ENCODE data around the gene COL4A5.

Gene COL4A5

GRCh38 chrX:108412783-108413182 is 26.9 kb upstream of the COL4A5 start:
- DNase-seq (ENCODE audit: insufficient read length, low spot score) (no peak), FAIRE-seq (no peak)
- TF ChIP-seq CTCF (IDR thresholded peaks at IDR 0.05; ENCODE audit: insufficient read depth, missing control alignments): no peak

DNA sequence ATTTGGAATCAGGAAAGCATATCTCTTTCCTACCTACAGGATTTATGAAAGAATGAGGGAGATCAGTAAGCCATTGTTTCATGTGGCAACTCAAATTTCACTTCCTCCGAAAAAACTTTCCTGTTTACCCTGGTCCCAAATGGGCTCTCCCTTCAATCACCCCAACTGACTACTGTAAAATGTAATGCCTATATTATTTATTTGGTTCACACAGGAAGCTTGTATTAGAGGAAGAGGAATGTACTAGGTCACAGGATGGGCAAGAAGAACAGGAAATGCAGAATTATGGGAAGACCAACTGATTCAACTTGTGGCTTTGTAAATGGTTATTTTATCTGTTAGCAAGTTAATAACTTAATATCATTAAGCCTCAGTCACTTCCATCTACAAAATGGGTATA is 24.5 kb upstream of the COL4A5 start:
- TF ChIP-seq CTCF (IDR thresholded peaks at IDR 0.05; ENCODE audit: insufficient read depth, missing control alignments): no peak
- FAIRE-seq: no peak

GRCh38 chrX:108415891-108416290 is 23.7 kb upstream of the COL4A5 start:
- FAIRE-seq (no peak), DNase-seq (ENCODE audit: insufficient read length, low spot score) (no peak)
- no peak for TF ChIP-seq CTCF (IDR thresholded peaks at IDR 0.05; ENCODE audit: insufficient read depth, missing control alignments)

More for the DNA sequence above, 24.5 kb upstream of the COL4A5 start:
- no peak for DNase-seq (ENCODE audit: insufficient read length, low spot score)

GRCh38 chrX:108417257-108417656 is 22.4 kb upstream of the COL4A5 start:
- DNase-seq (ENCODE audit: insufficient read length, low spot score) (no peak), FAIRE-seq (no peak)
- no peak for TF ChIP-seq CTCF (IDR thresholded peaks at IDR 0.05; ENCODE audit: insufficient read depth, missing control alignments)

DNA sequence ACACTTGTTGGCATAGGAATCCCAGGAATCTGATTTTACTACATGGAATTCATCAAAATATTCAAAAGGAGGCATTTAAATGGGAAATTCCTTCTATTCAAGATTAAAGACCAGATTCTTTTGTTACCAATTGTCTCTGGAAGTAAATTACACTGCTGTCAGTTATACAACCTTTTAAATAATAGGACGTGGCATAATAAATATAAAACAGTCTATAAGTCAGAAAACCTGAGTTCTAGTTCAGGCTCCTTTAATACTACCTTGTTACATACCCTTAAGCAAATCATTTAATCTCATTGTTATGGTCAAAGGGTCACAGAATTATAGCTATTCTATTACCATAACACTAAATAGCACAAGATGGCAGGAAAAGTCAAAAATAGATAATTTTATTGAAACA is 20.2 kb upstream of the COL4A5 start:
- DNase-seq (ENCODE audit: insufficient read length, low spot score) (no peak), FAIRE-seq (no peak)
- TF ChIP-seq CTCF (IDR thresholded peaks at IDR 0.05; ENCODE audit: insufficient read depth, missing control alignments): no peak

DNA sequence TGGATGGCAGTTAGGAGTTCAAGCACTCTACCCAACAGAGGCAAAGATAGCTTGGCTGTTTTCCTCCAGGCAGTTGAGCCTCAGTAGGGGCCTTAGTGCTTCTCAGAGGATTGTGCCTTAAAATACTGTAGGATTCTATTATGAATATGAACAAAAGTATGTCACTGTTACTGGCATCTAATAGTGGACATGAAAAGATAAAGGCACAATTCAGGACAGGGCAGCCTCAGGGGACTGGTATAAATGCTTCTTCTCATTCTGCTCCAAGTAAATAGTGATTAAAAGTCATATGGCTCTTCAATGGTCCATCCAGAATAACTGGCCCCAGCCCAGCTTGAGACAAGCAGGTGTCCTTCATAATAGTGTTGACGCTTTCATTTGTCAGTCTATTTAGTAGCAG is 19.2 kb upstream of the COL4A5 start:
- no peak for TF ChIP-seq CTCF (IDR thresholded peaks at IDR 0.05; ENCODE audit: insufficient read depth, missing control alignments)
- DNase-seq (ENCODE audit: insufficient read length, low spot score): no peak
- no peak for FAIRE-seq

DNA sequence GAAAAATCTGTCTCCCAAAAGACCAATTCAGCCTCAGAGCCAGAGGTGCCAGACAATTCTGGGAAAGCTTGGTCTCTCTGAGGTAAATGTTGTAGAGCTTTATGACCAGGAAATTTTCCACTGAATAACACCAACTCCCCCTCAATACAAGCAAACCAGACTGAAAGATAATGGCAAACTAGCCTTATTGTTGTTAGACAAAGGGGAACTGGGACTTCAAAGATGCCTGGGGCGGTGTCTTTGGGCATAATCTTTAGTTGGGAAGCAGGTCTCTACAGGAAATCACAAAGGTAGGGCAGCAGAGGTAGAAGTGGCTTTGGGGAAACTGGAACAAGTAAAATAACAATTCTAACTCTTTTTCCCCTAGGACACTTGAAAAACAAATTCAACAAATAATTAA is 13.4 kb upstream of the COL4A5 start:
- no peak for DNase-seq (ENCODE audit: insufficient read length, low spot score)
- no peak for TF ChIP-seq CTCF (IDR thresholded peaks at IDR 0.05; ENCODE audit: insufficient read depth, missing control alignments)
- no peak for FAIRE-seq
